HG03354 (cell line): ENCODE data around the gene MRPL36.

Experiments
- ATAC-seq: cut with Tn5 transposase; IDR thresholded peaks from one replicate; pipeline ENCODE4 v1.9.1; 2021; ENCODE audit warnings: mild to moderate bottlenecking; ENCODE audit not compliant: unreplicated experiment, poor library complexity, severe bottlenecking

The MRPL36 gene

DNA sequence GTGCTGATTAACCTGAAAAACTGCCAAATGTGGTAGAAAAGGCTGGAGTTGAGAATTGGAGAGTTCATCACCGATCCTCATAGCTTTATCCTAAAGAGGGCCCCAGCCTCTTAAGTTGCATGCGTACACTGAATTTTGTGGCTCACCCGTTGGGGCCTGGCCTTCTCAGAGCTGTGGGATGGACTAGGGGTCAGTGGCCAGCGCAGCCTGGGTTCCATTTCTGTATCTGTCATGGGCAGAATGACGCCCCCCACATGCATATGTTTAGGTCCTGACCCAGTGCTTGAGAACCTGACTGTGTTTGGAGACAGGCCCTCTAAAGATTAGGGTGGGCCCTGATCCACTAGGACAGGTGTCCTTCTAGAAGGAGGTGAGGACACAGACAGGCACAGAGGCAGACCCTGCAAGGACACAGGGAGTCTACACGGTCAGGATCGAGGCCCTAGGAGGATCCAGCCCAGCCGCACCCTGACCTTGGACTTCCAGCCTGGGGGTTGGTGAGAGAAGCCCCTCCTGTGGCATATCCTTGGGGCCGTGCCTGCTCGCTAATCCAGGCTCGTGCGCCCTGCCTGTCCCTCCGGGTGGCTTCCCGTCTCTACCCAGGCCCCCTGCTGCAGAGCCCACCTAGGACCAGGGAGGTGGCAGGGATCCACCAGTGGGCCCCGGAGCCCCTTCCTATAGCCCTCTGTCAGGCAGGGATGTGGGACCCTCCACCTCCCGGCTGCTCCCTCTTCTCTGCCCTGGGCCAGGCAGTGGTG lies 33.8 kb upstream of the MRPL36 start:
- no peak for ATAC-seq

- ATAC-seq: no peak
These were observed 33.0 kb upstream of the MRPL36 start for GRCh38 chr5:1832511-1833250.

DNA sequence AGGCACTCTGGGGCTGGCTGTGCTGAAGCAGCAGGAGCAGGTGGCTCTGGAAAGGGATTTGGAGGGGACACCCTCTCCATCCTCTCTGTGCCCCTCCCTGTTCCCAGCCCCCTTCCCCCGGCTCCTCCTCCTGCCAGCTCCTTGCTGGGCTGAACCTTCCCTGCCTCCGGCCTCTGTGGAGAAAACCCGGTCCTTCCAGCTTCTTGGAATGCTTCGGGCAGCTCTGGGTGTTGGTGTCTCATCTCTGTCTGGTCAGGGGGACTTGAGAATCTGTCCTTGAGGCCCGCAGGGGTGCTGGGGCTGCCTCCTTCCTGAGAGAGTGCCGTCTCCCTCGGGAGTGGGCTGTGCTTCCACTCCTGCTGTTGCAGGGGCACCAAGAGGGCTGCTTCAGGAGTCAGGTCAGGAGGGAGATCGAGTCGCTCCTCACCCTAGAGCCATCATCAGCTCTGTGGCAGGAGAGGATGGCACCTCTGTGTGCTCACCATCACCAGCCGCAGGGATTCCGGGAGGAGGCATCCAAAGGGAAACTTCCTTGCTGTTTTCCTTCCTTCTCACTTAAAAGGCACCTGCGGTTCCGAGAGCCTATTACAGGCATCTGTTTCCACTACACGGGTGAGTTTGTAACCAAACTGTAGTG lies 32.2 kb upstream of the MRPL36 start:
- no peak for ATAC-seq

GRCh38 chr5:1831257-1831656 lies 31.6 kb upstream of the MRPL36 start:
- no peak for ATAC-seq

- ATAC-seq: no peak
These were observed 31.1 kb upstream of the MRPL36 start for GRCh38 chr5:1830571-1831228.

- no peak for ATAC-seq
These were observed 28.3 kb upstream of the MRPL36 start for GRCh38 chr5:1827886-1828397.

- no peak for ATAC-seq
These were observed 27.6 kb upstream of the MRPL36 start for GRCh38 chr5:1827025-1827885.

DNA sequence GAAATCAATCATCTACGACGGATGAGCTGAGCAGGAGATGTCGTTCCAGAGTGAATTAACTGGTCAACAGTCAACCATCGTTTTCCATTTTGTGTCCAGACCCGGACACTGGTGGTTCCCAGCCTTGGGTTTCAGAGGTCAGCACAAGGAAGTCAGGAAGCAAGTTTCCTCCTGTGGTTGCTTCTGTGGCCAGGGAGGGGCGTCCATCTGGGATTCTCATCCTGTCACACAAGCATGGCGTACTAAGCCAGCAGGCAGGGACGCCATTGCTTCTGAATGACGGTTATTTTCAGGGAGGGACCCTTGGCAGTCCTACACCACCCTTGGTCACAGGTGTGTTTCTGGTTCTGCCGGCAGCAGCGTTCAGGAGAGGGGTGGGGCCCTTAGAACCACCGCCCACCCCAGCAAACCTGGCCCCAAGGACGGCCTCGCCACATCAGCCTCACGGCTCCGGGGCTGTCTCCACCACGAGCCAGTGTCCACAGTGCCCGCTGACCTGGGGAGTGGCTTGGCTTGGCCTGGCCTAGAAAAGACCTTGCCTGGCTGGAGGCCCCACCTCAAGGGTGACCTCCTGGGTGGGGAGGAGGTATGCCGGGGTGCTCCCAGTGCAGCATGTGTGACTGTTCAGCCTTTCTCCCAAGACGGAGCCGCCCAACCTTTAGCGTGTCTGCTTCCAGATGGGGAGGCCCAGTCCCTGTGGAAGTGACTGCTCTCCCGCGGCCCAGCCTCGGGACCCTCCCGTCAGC lies 26.8 kb upstream of the MRPL36 start:
- no peak for ATAC-seq

- no peak for ATAC-seq
These were observed 25.5 kb upstream of the MRPL36 start for GRCh38 chr5:1824903-1825841.

- ATAC-seq: no peak
These were observed 24.6 kb upstream of the MRPL36 start for GRCh38 chr5:1824109-1824821.

DNA sequence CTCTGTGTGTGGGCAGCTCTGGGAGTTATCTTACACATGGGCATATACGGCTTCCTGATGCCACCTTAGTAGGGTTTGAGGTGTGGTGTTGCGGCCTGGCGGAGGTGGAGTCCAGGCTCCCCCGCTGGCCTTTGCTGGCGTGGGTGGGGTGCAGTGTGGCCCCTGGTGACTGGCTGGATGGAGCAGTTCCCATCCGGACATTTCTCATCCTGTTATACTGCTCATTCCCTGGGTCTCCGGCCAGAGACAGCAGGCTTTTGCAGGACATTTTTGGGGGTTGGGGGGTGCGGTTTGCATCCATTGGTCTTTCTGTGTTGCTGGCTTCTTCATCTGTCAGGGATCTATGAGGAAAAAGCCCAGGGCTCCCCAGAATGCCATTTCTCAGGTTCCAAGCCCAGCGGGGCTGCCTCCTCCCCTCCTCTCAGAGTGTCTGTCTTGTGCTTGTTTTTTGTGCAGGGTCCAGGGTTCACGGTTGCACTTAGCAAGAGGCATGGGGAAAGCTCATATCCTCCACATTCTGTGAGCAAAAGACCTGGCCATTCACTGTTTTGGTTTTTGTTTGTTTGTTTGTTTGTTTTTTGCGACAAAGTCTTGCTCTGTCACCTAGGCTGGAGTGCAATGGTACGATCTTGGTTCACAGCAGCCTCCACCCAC lies 23.9 kb upstream of the MRPL36 start:
- no peak for ATAC-seq

GRCh38 chr5:1821862-1822261 lies 22.2 kb upstream of the MRPL36 start:
- no peak for ATAC-seq

- no peak for ATAC-seq
These were observed 21.3 kb upstream of the MRPL36 start for GRCh38 chr5:1820926-1821325.

GRCh38 chr5:1820381-1820780 lies 20.7 kb upstream of the MRPL36 start:
- no peak for ATAC-seq

- ATAC-seq: no peak
These were observed 19.8 kb upstream of the MRPL36 start for GRCh38 chr5:1819458-1819857.

DNA sequence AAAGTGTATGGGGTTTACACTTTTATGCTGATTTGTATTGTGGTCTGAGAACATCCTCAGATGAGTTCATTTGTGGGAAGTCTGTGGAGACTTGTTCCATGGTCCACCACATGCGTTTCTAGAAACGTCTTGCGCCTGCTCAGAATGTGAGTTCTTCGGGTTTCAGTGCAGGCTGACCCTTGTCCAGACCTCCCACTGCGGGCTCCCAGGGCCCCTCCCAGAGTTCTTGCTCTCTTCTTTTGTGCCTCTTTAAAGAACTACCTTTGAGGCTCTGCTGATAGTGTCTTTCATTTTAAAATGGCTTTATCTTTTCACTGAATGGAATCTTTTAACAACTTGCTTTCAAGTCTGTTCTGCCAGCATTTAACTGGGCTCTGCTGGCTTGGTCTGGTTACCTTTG lies 19.1 kb upstream of the MRPL36 start:
- ATAC-seq: no peak
